Measurements from ENCODE around the gene CDCA7. TPM values are rescaled to one million over a fixed set of nuclear protein-coding genes. Genes with fewer than 3 reads are reported as not detected.

The CDCA7 gene
- total and polyA plus RNA-seq, 2 experiments from 2014 or later: 24.2 to 42.3 TPM

DNA sequence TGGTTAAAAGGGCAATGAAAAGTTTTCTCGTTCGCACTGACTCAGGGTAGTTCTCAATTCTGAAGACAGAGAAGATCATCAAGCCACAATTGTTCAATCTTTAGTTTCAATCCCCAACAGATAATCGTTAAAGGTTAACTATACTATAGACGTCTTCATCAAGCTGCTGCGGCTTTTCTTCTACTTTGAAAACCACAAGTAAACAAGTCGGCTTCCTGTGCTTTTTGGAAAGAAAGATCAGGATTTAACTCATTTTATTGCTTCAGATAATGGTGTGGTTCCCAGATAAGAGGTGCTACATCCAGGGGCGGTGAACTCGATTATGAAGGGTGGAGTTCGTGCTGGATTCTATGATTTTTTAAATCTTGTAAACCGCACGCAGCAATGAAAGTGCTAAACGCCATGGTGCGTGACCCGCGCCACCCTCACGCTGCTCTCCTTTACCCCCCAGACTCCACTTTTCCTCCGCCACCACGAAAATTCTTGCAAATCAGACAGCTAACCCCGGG is 545 bp upstream of the CDCA7 start:
- H3K27ac ChIP-seq: peak overlapping the region; percentile 98

DNA sequence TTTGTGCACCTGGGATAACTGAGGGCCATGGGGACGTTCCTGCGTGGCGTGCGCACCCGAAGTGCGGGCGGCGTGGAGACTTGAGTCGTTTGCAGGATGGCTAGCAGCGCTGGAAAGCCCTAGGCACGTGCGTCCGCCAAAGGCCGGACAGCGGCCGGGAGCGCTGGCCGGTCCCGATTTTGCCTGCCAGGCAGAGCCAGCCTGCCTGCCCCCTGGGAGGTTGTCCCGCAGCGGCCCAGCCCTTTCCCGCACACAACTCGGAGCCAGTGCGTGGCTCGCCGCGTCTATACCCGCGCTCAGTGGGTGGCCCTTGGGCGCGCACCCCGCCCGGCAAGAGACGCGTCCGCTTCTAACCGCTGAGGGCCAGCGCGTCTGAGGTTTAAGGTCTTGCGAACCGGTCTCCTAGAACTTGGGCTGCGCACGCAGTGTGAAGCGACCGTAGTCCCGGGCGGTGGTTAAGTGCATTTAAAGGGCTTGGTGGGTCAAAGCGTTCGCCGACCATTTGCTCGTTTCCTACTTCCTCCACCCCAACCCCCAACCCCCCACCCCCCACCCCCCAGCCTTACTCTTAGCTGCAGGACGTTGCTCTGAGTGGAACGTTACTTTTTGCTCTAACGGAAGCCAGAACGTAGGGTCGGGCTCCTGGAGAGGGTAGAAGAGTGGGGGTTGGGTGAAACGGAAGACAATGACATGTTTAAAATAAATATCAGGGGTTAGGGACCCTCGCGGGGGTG is 627 bp downstream of the CDCA7 start:
- Histone ChIP-seq H3K36me3 (no peaks in the 10 kb centered on the region), H3K27me3 (no peaks in the 10 kb centered on the region), H3K27ac (peak overlapping the region; percentile 98), H3K9me3 (ENCODE audit: low read depth) (no peaks in the 10 kb centered on the region), H3K4me1 (ENCODE audit: low read depth) (peaks cover 29% of the 10 kb centered on the region), H3K4me3 (peak overlapping the region; percentile 58)
- peak; percentile 71 to 88 for DNase-seq (ENCODE audit: low read depth in 1 of 2, low spot score in 1 of 2)
- TF ChIP-seq, protein P1, sequence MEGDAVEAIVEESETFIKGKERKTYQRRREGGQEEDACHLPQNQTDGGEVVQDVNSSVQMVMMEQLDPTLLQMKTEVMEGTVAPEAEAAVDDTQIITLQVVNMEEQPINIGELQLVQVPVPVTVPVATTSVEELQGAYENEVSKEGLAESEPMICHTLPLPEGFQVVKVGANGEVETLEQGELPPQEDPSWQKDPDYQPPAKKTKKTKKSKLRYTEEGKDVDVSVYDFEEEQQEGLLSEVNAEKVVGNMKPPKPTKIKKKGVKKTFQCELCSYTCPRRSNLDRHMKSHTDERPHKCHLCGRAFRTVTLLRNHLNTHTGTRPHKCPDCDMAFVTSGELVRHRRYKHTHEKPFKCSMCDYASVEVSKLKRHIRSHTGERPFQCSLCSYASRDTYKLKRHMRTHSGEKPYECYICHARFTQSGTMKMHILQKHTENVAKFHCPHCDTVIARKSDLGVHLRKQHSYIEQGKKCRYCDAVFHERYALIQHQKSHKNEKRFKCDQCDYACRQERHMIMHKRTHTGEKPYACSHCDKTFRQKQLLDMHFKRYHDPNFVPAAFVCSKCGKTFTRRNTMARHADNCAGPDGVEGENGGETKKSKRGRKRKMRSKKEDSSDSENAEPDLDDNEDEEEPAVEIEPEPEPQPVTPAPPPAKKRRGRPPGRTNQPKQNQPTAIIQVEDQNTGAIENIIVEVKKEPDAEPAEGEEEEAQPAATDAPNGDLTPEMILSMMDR (IDR thresholded peaks at IDR 0.05; ENCODE audit: low read depth, low read length): no peak

More for the DNA sequence above, 545 bp upstream of the CDCA7 start:
- no peaks in the 10 kb centered on the region for H3K36me3 ChIP-seq
- peaks cover 17% of the 10 kb centered on the region for H3K4me1 ChIP-seq (ENCODE audit: low read depth)
- peak overlapping the region; percentile 58 for H3K4me3 ChIP-seq
- no peaks in the 10 kb centered on the region for H3K9me3 ChIP-seq (ENCODE audit: low read depth)
- H3K27me3 ChIP-seq: no peaks in the 10 kb centered on the region
- DNase-seq (ENCODE audit: low read depth in 1 of 2, low spot score in 1 of 2): no peak
- TF ChIP-seq, protein P1 (IDR thresholded peaks at IDR 0.05; ENCODE audit: low read depth, low read length): no peak

DNA sequence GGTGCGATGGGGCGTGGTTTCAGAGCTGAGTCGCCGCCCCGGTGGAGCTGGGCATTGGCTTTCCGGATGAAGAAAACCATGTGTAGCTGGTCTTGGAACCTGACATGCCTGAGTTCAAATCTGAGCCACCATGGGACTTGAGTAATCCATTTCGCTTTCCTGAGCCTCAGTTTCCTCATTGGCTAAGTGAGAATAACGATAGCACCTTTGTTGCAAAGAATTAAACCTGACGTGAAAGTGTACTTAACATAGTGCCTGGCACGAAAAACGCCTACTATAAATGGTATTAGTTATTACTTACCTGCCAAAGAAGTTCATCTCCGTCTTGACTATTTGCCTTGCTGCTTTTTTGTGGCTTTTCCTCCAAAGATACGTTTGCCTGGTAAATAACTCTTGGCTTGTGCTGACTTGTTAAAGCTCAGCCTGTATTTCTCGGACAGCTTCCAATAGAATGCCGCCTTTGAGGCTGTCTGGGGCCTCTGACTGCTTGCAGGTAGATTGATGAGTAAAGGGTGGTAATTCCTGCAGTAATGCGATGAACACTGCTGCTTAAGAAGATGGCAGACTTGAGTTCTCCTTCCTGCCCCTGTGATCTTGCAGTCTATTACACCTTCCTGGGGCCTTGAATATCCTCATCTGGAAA is 1.3 kb downstream of the CDCA7 start:
- Histone ChIP-seq H3K4me1 (ENCODE audit: low read depth) (peaks cover 36% of the 10 kb centered on the region), H3K27me3 (no peaks in the 10 kb centered on the region), H3K36me3 (no peaks in the 10 kb centered on the region), H3K9me3 (ENCODE audit: low read depth) (no peaks in the 10 kb centered on the region), H3K4me3 (peak overlapping the region; percentile 58), H3K27ac (peak overlapping the region; percentile 98)
- no peak for DNase-seq (ENCODE audit: low read depth in 1 of 2, low spot score in 1 of 2)
- TF ChIP-seq, protein P1 (IDR thresholded peaks at IDR 0.05; ENCODE audit: low read depth, low read length): no peak

DNA sequence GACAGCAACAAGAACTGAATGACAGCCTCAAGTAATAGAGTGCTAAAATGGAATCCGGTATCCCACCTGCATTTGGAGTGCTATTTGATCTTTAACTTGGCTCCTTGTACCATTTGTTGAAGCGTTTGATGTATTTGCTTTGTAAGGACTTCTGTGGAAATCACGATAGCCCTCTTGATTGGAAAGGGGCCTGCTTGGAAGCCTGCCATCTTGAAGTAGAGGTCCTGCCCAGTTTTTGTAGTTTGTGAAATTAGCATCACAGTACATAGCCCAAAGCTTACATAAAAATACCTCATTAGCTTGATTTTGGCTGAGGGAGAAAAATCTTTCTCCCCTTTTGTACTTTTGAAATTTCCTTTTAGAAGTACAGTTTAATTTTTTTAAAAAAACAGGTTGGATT is 2.7 kb downstream of the CDCA7 start:
- Histone ChIP-seq H3K4me1 (ENCODE audit: low read depth) (peaks cover 36% of the 10 kb centered on the region), H3K27ac (peak overlapping the region; percentile 98), H3K27me3 (no peaks in the 10 kb centered on the region), H3K9me3 (ENCODE audit: low read depth) (no peaks in the 10 kb centered on the region), H3K36me3 (no peaks in the 10 kb centered on the region), H3K4me3 (peak overlapping the region; percentile 1)
- TF ChIP-seq, protein P1 (IDR thresholded peaks at IDR 0.05; ENCODE audit: low read depth, low read length): no peak
- no peak for DNase-seq (ENCODE audit: low read depth in 1 of 2, low spot score in 1 of 2)

DNA sequence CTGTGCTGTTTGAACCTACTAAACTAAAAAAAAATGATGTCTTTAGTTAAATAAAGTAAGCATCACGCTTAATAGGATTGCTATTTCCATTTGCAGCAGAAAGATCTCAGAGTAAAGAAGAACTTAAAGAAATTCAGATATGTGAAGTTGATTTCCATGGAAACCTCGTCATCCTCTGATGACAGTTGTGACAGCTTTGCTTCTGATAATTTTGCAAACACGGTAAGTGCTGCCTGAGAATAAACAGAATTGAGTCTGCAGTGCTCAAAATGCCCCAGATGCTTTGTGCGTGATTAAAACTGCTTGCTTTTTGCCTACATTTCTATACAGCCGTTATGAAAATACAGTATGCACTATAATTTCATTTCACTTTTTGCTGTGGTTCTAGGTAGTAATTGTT is 3.9 kb downstream of the CDCA7 start:
- no peak for DNase-seq (ENCODE audit: low read depth in 1 of 2, low spot score in 1 of 2)
- Histone ChIP-seq H3K27ac (peak overlapping the region; percentile 24), H3K9me3 (ENCODE audit: low read depth) (no peaks in the 10 kb centered on the region), H3K4me3 (no peak overlapping the region), H3K4me1 (ENCODE audit: low read depth) (peaks cover 36% of the 10 kb centered on the region), H3K36me3 (peaks cover 1% of the 10 kb centered on the region), H3K27me3 (no peaks in the 10 kb centered on the region)
- TF ChIP-seq, protein P1 (IDR thresholded peaks at IDR 0.05; ENCODE audit: low read depth, low read length): no peak

Data from cardiac muscle cell (in vitro differentiated cells and primary cell).